Activated CD4-positive, alpha-beta T cell treated with anti-CD3 and anti-CD28 coated beads, Interleukin-10, Interleukin-2, amounts not matched to agents 100 ng/mL and 50 ng/mL, durations not matched to agents 16 hours and 8 hours (primary cell): Measurements from ENCODE around the gene NFATC1.

Source experiments
- DNase-seq: peaks from one replicate; pipeline ENCODE4 v3.0.0-alpha.2; 2020

The NFATC1 gene

DNA sequence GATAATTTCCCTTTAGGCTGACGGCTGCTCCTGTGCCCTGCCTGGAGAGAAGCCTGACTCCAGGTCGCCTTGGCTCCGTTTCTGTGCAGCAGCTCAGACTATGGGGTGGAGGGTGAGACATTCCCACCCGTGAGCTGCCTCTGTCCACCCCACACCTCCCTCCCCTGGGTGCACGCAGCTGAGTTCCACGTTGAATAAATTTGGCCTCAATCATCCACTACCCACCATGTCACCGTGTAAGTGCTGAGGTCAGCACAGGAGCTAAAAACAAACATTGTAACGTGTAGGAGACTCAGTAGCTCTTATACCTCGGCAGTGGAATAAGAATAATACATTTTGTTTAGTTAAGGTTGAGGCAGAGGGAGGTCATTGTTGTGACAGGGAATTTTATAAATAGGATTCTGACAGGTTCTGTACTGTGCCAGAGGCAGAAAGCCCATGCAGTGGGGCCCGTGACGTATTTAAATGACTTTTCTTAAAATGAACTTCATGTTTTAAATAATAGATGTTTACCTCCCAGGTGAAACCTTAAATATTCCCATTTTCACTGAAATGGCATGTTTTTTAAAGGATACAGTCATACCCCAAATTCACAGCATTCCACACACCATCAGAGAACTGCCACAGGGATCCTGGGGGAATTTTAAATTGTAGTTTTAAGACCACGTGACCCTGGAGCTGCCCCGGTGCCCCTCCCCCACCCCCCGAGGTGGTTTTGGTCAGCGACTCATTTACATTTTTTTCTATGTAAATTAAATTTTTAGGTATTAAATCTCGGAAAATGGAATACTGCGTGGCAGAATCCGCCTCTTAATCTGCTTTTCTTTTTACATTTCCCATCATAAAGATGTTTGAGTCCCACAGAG, 50.2 kb downstream of the NFATC1 start:
- no peak for DNase-seq

DNA sequence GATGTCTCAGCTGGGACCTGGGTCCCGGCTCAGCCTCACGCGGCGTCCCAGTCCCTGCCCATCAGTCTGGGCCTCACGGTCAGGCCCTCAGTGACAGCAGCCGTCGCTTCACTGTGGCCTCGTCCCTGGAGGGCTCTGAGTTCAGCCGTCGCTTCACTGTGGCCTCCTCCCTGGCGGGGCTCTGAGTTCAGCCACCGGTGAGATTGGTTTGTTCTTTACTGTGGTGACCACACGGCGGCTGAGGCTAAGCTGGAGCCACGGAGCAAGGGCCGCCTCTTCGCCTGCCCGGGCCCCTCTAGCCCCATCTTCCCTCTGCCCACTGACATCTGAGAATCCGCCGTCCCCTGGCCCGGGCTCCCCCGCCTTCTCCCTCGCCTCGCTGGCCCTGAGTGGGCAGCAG, 51.2 kb downstream of the NFATC1 start:
- no peak for DNase-seq

GRCh38 chr18:79447703-79448367, 52.1 kb downstream of the NFATC1 start:
- no peak for DNase-seq

GRCh38 chr18:79448621-79449020, 52.9 kb downstream of the NFATC1 start:
- DNase-seq: no peak

GRCh38 chr18:79449551-79450288, 54.0 kb downstream of the NFATC1 start:
- DNase-seq: no peak

DNA sequence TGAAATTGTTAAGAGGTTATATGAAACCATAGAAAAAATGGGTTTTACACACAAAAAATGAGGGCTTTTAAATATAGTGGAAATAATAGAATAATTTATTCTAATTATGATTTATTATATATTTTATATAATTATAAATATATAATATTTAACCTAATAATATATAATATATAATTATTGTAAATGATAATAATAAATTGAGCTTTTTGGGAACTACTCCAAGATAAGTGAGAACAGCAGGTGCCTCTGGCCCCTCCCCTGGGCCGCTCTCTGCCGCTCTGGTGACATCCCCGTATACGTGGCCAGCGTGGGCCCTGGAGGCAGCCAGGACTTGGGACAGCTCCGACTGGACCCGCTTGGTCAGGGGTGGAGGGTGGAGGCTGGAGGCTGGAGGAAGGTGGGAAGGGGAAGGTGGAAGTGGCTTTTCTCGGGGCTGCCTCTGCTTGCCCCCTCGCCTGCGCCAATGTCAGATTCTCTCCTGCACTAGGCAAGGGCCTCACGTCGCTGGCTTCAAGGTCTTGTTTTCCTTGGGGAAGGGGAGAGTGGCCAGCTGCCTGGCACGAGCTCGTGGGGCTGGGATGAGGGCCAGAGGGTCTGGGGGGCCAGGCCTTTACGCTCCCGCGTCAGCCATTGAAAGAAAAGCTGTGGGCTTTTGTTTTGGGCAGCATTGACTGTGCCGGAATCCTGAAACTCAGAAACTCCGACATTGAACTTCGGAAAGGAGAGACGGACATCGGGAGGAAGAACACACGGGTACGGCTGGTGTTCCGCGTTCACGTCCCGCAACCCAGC, 54.8 kb downstream of the NFATC1 start:
- no peak for DNase-seq

DNA sequence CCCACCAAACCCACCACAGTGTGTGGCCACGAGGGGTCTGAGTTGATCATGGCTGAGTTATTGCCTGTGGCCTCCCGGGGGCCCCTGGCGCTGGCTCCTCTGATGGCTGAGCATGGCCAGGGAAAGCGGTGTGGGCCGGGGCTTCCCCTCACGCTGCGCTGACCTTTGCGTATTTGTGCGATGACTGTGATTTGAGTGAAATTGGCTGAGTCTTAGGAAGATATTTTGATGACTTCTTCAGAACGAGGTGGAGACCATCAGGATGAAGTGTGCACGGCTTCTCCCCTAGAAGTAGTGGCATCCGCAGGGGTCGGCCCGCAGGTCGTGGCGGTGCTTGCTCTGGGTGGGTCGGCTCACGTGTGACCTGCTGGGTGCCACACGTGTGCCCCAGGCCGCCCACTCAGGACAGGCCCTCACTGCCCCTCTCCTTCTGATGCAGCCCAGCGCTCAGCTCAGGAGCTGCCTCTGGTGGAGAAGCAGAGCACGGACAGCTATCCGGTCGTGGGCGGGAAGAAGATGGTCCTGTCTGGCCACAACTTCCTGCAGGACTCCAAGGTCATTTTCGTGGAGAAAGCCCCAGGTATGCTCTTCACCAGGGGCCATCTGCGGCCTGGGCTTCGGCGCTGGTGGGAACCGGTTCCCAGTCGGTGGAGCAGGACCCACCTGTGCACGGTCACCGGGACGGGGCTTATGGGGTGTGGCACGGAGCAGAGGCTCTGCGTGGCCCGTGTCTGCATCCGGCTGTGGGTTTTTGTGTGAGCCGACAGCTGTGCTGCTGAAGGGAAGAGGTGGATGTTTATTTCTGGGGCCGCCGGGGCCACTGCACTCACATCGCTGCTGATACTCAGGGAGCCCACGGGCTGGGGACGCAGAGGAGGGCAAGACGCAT, 55.8 kb downstream of the NFATC1 start:
- no peak for DNase-seq

GRCh38 chr18:79452190-79452990, 56.7 kb downstream of the NFATC1 start:
- no peak for DNase-seq

DNA sequence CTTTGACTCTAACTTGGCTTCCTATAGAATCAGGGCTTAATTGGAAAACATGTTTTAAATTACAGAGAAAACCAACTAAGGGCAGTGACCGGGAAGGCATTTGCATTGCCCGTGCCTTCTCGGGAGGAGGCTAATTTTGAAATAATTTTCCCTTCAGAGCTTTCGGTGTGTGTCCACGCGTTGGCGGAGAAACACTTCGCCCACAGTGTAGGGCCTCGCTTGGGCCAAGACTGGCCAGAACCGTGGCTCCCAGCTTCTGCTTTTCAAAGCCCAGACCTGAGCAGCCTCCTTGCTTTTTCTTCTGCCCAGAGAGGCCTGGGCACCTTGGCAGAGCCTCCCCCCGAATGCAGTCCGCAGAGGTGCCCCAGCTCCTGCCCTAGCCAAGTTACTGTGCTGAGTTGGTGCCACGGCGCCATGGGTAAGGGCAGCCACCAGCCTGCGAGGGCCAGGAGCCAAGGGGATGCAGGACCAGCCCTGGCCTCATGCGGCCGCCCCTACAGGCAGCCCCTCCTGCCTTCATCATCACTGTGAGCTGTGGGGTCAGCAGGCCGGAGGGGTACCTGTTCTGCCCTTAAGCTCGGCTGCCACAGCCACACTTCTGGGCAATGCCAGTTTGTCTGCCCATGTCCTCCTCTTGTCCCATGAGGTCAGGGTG, 57.4 kb downstream of the NFATC1 start:
- no peak for DNase-seq

DNA sequence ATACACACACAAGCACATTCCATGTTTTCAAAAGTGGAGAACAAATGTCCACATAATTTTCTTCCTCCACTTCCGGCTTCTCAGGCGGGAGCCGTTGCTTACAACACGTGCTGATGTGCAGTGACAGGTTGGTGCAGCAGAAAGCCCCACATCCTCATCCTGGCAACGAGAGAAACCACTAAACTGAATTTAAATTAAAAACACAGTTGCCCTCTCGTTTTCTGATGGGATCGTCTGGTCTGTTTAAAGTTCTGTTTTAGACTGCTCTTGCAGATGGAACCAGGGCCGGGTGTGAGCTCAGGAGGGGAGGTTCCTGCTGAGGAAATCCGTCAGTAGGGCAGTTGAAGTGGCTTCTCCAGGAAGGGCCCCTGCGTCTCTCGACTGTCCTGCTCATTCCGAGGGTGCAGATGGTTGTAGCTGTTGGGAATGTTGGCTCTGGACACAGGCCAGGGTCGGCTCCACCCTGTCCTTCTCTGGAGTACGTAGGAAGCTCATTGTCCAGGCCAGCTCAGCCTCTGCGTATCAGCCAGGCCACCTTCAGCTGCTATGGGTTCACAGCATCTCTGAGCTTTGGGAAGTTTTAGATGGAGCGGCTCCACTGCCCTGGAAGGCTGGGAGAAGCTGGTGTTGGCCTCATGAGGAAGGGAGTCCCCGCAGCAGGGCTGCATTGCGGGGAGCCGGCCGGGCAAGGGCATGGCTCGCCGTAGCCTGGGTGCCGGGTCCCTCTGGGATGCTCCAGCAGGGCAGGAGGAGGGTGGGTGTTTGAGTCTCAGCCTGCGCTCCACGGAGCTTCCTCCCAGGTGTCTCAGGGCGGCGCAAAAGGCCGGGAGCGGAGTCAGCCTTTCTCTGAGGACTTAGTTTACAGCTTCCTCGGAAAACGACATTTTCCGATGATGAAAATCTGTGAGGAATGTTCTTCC, 58.3 kb downstream of the NFATC1 start:
- no peak for DNase-seq

DNA sequence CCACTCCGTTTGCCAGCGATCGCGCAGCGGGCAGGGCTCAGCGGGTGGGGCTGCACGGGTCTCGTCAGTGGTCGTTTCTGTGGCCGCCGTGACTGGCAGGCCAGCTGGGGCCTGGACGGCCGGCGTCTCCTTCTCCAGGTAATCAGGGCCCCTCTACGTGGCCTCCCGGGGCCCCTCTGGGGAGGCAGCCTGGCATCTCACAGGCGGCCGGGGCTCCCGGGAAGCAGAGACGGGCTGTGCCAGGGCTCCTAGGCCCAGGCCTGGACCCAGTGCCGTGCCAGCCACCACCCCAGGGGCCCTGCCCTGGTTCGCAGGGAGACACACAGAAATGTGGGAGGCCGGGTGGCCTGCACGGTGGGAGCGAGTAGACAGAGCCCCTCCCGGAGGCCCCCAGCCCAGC, 59.5 kb downstream of the NFATC1 start:
- no peak for DNase-seq

- DNase-seq: no peak
These were observed 60.6 kb downstream of the NFATC1 start for GRCh38 chr18:79456105-79456980.

GRCh38 chr18:79457239-79457638, 61.5 kb downstream of the NFATC1 start:
- no peak for DNase-seq

DNA sequence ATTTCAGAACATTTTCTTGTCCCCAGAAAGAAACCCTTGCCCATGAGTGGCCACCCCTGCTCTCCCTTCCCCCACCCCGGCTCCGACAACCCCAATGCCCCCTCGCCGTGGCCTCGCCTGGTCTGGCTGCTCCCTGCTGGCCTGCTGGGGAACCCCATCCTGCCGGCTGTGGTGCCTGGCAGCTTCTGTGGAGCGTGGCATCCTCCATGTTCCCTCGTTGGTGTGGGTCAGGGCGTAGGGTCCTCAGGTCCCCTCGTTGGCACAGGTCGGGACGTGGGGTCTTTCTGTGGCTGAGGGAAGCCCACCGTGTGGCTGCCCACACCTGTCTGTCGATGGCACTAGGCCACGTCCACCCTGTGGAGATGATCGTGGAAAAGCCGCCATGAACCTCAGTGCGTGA, 61.9 kb downstream of the NFATC1 start:
- no peak for DNase-seq

DNA sequence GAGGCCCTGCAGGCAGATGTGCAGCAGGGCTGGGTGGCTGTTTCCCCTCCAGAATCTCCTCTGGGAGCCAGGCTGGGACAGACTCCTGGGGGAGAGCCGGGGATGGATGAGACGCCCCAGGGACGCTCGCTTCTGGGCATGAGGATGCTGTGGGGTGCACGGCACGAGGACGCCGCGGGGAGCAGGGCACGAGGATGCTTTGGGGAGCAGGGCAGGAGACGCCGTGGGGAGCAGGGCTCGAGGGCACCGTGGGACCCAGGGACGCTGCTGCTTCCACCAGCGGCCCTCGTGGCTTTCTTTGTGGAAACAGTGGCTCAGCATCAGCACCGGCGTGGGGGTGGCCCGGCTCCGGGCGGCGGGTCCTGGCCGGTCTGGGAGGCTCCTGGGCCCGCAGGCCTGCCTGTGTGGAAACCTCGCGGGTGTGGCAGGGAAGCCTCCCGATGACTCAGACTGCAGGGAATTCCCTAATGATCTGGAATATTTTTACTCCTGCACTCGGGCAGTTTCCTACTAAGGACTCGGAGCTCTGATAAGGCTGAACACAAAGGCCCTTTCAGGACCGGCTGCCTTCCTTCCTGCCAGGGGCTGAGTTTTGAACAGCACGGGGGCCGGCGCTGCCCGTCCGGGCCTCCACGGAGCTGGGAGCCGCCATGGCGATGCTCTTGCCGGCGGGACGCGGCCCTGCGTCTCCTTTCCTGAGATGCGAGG, 62.6 kb downstream of the NFATC1 start:
- no peak for DNase-seq

DNA sequence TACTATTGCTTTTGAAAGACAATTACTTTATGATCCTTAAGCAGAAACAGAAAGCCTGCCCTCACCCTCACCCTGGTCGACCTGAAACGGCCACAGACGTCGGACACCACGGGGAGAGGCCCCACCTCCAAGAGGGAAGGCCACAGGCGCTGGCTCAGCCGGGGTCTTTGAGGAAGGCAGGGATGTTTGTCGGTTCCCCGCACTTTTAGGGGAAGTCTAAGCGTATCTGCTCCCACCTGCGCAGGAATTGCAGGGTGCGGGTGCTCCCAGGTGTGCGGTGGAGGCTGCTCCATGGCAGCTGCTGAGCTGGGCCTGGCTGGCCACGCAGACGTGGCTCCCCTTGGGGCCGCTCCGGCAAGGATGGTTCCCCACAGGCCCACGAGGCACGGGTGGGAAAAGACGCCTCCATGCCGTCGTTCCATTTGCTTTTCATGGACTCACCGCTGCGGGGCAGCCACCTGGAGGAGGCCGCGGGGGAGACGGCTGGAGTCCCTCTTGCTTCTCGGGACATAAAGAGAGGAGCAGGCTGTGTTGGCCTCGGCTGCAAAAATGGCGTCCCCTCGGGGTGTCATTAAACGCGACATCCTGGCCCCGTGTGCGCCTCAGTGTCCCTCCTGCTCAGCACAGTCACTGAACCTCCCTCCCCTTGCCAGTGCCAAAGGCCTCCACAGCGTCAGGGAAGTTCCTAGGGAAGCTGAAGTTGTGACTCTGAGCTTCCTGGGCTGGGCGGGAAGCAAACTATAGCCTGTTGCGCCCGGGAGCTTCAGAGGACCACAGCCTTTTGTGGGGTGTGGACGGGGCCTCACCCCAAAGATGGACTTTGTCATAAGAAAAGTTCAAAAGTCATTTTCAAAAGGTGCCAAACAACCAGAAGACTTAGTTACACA, 63.4 kb downstream of the NFATC1 start:
- no peak for DNase-seq
